Fibroblast of mammary gland (primary cell): ENCODE data around the gene IDH3G.

Experiments used
- DNase-seq: peaks from one replicate; pipeline ENCODE4 v3.0.0-alpha.2; 2010; ENCODE audit warnings: low read depth
- H3K4me3 ChIP-seq: 2 replicates; pipeline ENCODE4 v1.5.1; 2011; ENCODE audit warnings: low read depth, mild to moderate bottlenecking, low read length, moderate library complexity; ENCODE audit not compliant: control insufficient read depth
- TF ChIP-seq, protein P1 (sequence below): conservative IDR thresholded peaks from 2 replicates; pipeline ENCODE4 v1.5.1; 2011; ENCODE audit warnings: low read depth, low read length, inconsistent platforms; ENCODE audit not compliant: control insufficient read depth, insufficient read depth

IDH3G gene

DNA sequence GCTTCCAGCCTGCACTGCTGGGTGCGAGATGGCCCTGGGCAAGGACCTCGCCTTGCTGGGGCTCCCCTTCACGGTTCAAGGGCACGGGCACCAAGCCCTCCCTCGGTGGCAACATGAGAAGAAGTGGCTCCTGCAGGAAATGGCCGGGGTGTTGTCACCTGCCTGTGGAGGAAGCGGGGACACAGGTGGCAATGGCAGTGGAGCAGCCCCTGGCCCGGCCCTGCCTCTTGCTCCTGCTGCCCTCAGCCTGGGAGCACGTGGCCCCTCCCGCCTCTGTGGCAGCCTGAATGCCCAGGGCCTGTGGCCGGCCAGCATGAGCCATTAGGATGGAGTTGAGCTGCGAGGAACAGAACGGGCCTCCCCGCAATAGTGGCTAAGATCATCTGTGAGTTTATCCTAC is 52.7 kb downstream of the IDH3G start:
- H3K4me3 ChIP-seq, result no peak overlapping the region
- no peak for DNase-seq
- TF ChIP-seq, protein P1, sequence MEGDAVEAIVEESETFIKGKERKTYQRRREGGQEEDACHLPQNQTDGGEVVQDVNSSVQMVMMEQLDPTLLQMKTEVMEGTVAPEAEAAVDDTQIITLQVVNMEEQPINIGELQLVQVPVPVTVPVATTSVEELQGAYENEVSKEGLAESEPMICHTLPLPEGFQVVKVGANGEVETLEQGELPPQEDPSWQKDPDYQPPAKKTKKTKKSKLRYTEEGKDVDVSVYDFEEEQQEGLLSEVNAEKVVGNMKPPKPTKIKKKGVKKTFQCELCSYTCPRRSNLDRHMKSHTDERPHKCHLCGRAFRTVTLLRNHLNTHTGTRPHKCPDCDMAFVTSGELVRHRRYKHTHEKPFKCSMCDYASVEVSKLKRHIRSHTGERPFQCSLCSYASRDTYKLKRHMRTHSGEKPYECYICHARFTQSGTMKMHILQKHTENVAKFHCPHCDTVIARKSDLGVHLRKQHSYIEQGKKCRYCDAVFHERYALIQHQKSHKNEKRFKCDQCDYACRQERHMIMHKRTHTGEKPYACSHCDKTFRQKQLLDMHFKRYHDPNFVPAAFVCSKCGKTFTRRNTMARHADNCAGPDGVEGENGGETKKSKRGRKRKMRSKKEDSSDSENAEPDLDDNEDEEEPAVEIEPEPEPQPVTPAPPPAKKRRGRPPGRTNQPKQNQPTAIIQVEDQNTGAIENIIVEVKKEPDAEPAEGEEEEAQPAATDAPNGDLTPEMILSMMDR, result no peak

DNA sequence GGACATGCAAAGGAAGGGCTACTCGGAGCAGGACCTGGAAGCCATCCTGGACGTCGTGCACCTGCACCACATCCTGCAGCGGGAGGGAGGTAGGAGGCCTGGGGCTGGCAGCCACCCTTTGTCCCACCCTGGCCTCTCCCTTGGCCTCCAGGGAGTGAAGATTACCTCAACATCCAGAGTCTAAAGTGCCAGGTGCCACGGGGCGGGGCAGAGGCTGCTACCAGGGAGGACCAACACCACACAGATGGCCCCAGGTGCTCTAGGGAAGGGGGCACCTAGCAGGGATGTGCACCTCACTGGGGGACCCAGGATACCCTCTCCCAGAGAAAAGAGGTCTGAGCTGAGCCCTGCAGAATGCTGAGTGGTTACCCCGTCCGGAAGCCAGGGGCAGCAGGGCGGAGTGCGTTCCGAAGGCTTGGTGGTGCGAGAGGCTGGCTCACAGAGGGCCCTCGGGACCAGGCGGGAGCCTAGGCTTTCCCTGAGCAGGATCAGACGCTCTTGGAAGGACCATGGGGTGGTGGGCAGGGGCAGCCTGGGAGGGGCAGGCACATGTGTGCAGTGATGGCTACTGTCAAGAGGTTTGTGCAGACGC is 53.4 kb downstream of the IDH3G start:
- TF ChIP-seq, protein P1, result no peak
- no peak overlapping the region for H3K4me3 ChIP-seq
- no peak for DNase-seq

DNA sequence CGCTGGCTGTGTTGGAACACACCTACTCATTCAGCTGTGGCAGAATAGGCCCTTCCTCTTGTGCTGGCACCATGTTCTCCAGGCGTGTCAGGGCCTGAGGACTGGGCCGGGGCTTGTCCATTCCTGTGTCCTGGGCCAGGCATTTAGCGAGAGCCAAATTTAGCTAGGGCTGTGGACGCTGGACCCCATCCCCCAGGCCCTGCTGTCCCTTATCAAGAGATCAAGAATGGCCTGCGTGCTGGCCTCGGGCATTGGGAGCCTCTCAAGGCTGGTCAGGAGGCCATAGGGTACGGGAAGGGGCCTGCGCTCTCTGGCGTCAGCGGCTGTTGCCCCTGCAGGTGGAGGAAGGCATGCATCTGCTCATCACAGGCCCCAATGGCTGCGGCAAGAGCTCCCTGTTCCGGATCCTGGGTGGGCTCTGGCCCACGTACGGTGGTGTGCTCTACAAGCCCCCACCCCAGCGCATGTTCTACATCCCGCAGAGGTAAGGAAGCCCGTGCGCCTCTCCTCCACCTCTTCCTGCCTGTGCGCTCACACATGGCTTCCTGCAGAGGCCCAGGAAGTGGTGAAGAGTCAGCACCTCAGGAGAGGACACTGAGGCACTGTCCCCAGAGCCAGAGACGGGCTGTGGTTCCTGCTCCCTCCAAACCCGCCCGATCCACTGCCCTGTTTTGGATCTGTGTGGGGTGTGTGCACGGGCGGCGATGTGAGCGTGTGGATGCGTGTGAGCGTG is 54.3 kb downstream of the IDH3G start:
- no peak overlapping the region for H3K4me3 ChIP-seq
- TF ChIP-seq, protein P1, result no peak
- DNase-seq, result no peak

DNA sequence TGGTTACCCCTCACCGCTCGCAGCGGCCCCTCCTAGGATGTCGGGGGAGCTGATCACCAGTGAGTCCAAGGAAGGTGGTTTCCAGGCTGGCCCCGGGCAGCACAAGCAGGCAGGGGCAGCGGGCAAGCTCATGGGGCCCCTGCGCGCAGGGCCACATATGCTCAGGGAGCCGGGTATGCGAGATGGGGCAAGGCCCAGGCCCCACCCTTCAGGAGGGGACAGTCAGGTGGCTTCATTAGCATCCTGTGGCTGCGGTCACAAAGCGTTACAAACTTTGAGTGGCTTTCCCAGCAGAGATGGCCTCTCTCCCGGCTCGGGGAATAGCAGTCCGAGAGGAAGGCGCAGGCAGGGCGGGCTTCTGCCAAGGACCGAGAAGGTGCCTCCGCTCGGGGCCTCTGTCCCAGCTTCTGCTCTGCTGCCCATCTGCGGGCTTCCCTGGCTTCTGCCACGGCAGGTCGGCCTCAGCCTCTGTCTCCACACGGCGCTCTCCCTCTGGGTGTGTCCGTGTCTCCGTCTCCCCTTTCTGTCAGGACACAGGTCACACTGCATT is 56.0 kb downstream of the IDH3G start:
- no peak for DNase-seq
- TF ChIP-seq, protein P1, result no peak
- no peak overlapping the region for H3K4me3 ChIP-seq

DNA sequence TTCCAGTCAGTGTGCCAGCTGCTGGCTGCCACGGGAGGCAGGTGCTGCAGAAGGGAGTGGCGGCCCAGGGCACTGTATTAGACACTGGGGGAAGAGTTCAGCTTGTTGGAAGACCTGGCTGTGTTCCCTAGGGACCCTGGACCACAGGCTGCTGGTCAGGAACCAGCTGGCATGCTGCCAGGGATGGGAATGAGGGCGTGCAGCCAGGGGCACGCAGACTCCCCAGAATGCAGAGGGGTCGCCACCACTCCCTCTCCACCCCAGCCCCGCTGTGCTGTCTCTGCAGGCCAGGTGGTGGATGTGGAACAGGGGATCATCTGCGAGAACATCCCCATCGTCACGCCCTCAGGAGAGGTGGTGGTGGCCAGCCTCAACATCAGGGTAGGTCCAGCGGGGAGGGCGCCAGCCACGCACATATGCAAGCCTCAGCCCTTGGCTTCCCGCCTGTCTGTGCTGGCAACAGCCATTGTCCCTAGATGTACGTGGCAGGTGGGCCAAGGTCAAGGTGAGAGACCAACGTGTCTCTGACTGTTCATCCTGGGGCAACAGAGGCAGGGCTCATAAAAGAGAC is 57.2 kb downstream of the IDH3G start:
- no peak overlapping the region for H3K4me3 ChIP-seq
- DNase-seq, result no peak
- TF ChIP-seq, protein P1, result no peak

DNA sequence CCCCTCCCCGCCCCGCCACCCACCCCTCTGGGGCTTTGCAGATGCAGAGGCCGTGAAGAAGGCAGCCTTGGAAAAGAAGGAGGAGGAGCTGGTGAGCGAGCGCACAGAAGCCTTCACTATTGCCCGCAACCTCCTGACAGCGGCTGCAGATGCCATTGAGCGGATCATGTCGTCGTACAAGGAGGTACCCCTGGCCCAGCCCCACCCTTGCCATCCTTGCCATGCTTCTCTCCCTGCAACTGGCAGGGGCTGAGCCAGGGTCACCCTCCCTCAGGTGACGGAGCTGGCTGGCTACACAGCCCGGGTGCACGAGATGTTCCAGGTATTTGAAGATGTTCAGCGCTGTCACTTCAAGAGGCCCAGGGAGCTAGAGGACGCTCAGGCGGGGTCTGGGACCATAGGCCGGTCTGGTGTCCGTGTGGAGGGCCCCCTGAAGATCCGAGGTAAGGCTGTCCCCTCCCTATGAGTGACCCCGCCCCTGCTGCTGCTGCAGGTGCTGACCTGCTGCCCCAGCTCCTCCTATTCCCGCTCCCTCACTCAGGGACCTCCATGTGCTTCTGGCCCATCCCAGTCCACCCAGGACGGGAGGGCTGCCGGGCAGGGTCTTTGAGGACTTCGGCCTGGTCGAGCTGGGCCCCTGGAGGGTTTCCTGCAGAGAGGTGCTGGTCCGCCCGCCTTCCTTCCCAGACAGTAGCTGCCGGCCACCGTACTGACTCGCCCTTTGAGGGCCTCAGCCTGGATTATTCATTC is 57.9 kb downstream of the IDH3G start:
- no peak overlapping the region for H3K4me3 ChIP-seq
- TF ChIP-seq, protein P1, result no peak
- no peak for DNase-seq
